HUES64 (cell line): ENCODE results near the gene PLIN5.

Source experiments
- H3K27ac ChIP-seq: 2 replicates; pipeline ENCODE4 v1.7.0; 2013; ENCODE audit warnings: low read depth, low read length, inconsistent platforms
- H3K27me3 ChIP-seq: 2 replicates; pipeline ENCODE4 v1.6.1; 2013; ENCODE audit warnings: mild to moderate bottlenecking, low read length; ENCODE audit not compliant: insufficient read depth
- H3K36me3 ChIP-seq: 2 replicates; pipeline ENCODE4 v1.6.1; 2013; ENCODE audit warnings: mild to moderate bottlenecking, low read length; ENCODE audit not compliant: insufficient read depth
- H3K4me1 ChIP-seq: 2 replicates; pipeline ENCODE4 v1.6.1; 2013; ENCODE audit warnings: mild to moderate bottlenecking, low read length, moderate library complexity; ENCODE audit not compliant: insufficient read depth
- H3K4me3 ChIP-seq: 2 replicates; pipeline ENCODE4 v1.5.1; 2013; ENCODE audit warnings: mild to moderate bottlenecking, low read length, moderate library complexity
- H3K9ac ChIP-seq: 2 replicates; pipeline ENCODE4 v1.6.1; 2013; ENCODE audit warnings: mild to moderate bottlenecking, low read depth, low read length
- H3K9me3 ChIP-seq: 2 replicates; pipeline ENCODE4 v1.6.1; 2013; ENCODE audit warnings: low read depth, low read length; ENCODE audit not compliant: insufficient read depth
- WGBS: fragments of 150-250, 120-280 bp; methylation state at CpG from one replicate; pipeline ENCODE4 v1.1.7; 2013; ENCODE audit warnings: missing lambda C conversion rate; 5-methylcytosine and 5-hydroxymethylcytosine counted together

Gene PLIN5

GRCh38 chr19:4539693-4540581 lies 4.9 kb upstream of the PLIN5 start, which contains the start of gene LRG1:
TSS of gene LRG1 (minus strand) at chr19:4540036. CDS start at chr19:4540013, 23 bp downstream.
- WGBS, result 80% methylated on average over 14 of the region's 14 CpGs
- Histone ChIP-seq H3K4me3 (no peak within 1 kb of the TSS), H3K27me3 (0 out of 2 replicates have a peak, but pooled peaks cover under 1% of the 10 kb centered on the region), H3K36me3 (no peaks in the 10 kb centered on the region), H3K27ac (no peak within 1 kb of the TSS), H3K4me1 (peaks cover 7% of the 10 kb centered on the region; the same call in 1 of the 2 replicates), H3K9ac (no peak within 1 kb of the TSS), H3K9me3 (0 out of 2 replicates have a peak, but pooled peaks cover 4% of the 10 kb centered on the region)

GRCh38 chr19:4539169-4539692 lies 4.2 kb upstream of the PLIN5 start:
- H3K9me3 ChIP-seq, result 0 out of 2 replicates have a peak, but pooled peaks cover 4% of the 10 kb centered on the region
- no peak overlapping the region for H3K9ac ChIP-seq
- peaks cover 7% of the 10 kb centered on the region; the same call in 1 of the 2 replicates for H3K4me1 ChIP-seq
- 87% methylated on average over 3 of the region's 3 CpGs for WGBS
- H3K4me3 ChIP-seq, result no peak overlapping the region
- H3K27me3 ChIP-seq, result peaks cover 8% of the 10 kb centered on the region
- H3K36me3 ChIP-seq, result no peaks in the 10 kb centered on the region
- H3K27ac ChIP-seq, result no peak overlapping the region

GRCh38 chr19:4538601-4538954 lies 3.6 kb upstream of the PLIN5 start:
- Histone ChIP-seq H3K27ac (no peak overlapping the region), H3K4me3 (no peak overlapping the region), H3K4me1 (peaks cover 7% of the 10 kb centered on the region; the same call in 1 of the 2 replicates), H3K27me3 (peaks cover 14% of the 10 kb centered on the region), H3K9me3 (0 out of 2 replicates have a peak, but pooled peaks cover 4% of the 10 kb centered on the region), H3K9ac (no peak overlapping the region), H3K36me3 (no peaks in the 10 kb centered on the region)
- 94% methylated on average over 13 of the region's 13 CpGs for WGBS

GRCh38 chr19:4537953-4538600 lies 3.1 kb upstream of the PLIN5 start:
- no peaks in the 10 kb centered on the region for H3K36me3 ChIP-seq
- 87% methylated on average over 27 of the region's 27 CpGs for WGBS
- H3K9me3 ChIP-seq, result 0 out of 2 replicates have a peak, but pooled peaks cover 4% of the 10 kb centered on the region
- H3K27me3 ChIP-seq, result peaks cover 17% of the 10 kb centered on the region
- no peak overlapping the region for H3K9ac ChIP-seq
- H3K4me1 ChIP-seq, result peaks cover 7% of the 10 kb centered on the region; the same call in 1 of the 2 replicates
- H3K27ac ChIP-seq, result no peak overlapping the region
- H3K4me3 ChIP-seq, result no peak overlapping the region

- 86% methylated on average over 5 of the region's 5 CpGs for WGBS
- no peak overlapping the region for H3K27ac ChIP-seq
- H3K9ac ChIP-seq, result no peak overlapping the region
- peaks cover 17% of the 10 kb centered on the region for H3K27me3 ChIP-seq
- H3K36me3 ChIP-seq, result no peaks in the 10 kb centered on the region
- peaks cover 7% of the 10 kb centered on the region; the same call in 1 of the 2 replicates for H3K4me1 ChIP-seq
- H3K9me3 ChIP-seq, result 0 out of 2 replicates have a peak, but pooled peaks cover 4% of the 10 kb centered on the region
- H3K4me3 ChIP-seq, result no peak overlapping the region
Observed at GRCh38 chr19:4536798-4537197, 1.8 kb upstream of the PLIN5 start.

- 87% methylated on average over 9 of the region's 9 CpGs for WGBS
- Histone ChIP-seq H3K9me3 (no peaks in the 10 kb centered on the region), H3K4me3 (no peak overlapping the region), H3K9ac (no peak overlapping the region), H3K4me1 (no peaks in the 10 kb centered on the region), H3K36me3 (no peaks in the 10 kb centered on the region), H3K27me3 (peaks cover 17% of the 10 kb centered on the region), H3K27ac (no peak overlapping the region)
Observed at GRCh38 chr19:4533835-4534424, 1.1 kb downstream of the PLIN5 start.

- Histone ChIP-seq H3K4me1 (no peaks in the 10 kb centered on the region), H3K27me3 (peaks cover 17% of the 10 kb centered on the region), H3K9ac (no peak overlapping the region), H3K4me3 (no peak overlapping the region), H3K27ac (no peak overlapping the region), H3K36me3 (no peaks in the 10 kb centered on the region), H3K9me3 (no peaks in the 10 kb centered on the region)
- WGBS, result 91% methylated on average over 9 of the region's 9 CpGs
Observed at GRCh38 chr19:4533334-4533733, 1.7 kb downstream of the PLIN5 start.

- Histone ChIP-seq H3K27ac (no peak overlapping the region), H3K4me1 (no peaks in the 10 kb centered on the region), H3K9ac (no peak overlapping the region), H3K4me3 (no peak overlapping the region), H3K36me3 (no peaks in the 10 kb centered on the region), H3K9me3 (no peaks in the 10 kb centered on the region), H3K27me3 (peaks cover 17% of the 10 kb centered on the region)
- 86% methylated on average over 28 of the region's 28 CpGs for WGBS
Observed at GRCh38 chr19:4531562-4532165, 3.4 kb downstream of the PLIN5 start.

- H3K9ac ChIP-seq, result no peak overlapping the region
- no peaks in the 10 kb centered on the region for H3K36me3 ChIP-seq
- H3K27me3 ChIP-seq, result peaks cover 17% of the 10 kb centered on the region
- no peak overlapping the region for H3K4me3 ChIP-seq
- WGBS, result 81% methylated on average over 14 of the region's 14 CpGs
- no peaks in the 10 kb centered on the region for H3K4me1 ChIP-seq
- no peaks in the 10 kb centered on the region for H3K9me3 ChIP-seq
- H3K27ac ChIP-seq, result no peak overlapping the region
Observed at GRCh38 chr19:4529924-4530522, 5.0 kb downstream of the PLIN5 start.

- H3K27ac ChIP-seq, result no peak overlapping the region
- no peak overlapping the region for H3K9ac ChIP-seq
- no peaks in the 10 kb centered on the region for H3K9me3 ChIP-seq
- H3K4me3 ChIP-seq, result no peak overlapping the region
- H3K36me3 ChIP-seq, result no peaks in the 10 kb centered on the region
- peaks cover 6% of the 10 kb centered on the region for H3K27me3 ChIP-seq
- 87% methylated on average over 15 of the region's 15 CpGs for WGBS
- H3K4me1 ChIP-seq, result no peaks in the 10 kb centered on the region
Observed at GRCh38 chr19:4528843-4529242, 6.2 kb downstream of the PLIN5 start.
